ENCODE data around the gene CEP41.

Gene CEP41

DNA sequence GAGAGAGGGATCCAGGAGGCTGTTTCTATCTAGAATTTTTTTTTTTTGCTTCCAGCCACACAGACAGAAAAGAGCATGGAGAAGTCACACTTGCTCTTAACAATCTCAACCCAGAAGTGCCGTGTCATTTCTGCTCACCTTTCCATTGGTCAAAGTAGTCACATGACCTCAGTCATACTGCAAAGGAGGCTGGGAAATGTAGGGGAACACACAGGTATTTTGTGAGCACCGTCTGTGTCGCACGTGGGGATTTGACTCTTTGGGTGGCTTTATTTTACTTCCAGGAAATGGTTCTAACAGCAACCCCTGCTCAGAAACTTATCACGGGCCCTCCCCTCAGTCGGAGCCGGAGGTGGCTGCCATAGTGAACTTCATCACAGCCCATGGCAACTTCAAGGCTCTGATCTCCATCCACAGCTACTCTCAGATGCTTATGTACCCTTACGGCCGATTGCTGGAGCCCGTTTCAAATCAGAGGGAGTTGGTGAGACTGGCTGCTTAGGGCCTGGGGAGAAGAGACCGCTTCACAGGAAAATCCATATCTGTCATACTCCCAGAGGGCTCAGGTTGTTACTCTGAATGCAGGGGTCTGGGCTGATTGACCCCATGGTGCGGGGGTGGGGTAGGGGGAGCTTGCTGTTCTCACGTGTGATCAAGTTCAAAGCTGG lies 73.6 kb downstream of the CEP41 start:
- DNase-seq, result no peak

DNA sequence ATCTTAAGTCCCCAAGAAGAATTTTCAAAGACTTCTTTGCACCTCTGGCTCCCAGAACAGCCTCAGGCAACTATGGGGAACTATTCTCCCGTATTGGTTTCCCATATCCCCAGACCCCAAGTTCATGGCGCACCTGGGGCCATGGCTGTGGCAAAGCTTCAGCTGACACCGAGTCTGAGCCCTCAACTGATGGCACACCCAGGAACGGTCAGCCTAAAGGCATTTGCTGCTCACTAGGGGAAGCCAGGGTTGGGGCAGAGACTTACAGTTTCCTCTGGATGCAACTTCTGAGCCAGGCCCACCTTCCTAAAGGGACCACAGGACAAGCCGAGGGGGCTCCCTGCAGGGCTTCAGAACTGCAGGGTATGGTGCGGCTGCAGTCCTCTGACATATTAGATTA lies 74.3 kb downstream of the CEP41 start:
- no peak for DNase-seq

DNA sequence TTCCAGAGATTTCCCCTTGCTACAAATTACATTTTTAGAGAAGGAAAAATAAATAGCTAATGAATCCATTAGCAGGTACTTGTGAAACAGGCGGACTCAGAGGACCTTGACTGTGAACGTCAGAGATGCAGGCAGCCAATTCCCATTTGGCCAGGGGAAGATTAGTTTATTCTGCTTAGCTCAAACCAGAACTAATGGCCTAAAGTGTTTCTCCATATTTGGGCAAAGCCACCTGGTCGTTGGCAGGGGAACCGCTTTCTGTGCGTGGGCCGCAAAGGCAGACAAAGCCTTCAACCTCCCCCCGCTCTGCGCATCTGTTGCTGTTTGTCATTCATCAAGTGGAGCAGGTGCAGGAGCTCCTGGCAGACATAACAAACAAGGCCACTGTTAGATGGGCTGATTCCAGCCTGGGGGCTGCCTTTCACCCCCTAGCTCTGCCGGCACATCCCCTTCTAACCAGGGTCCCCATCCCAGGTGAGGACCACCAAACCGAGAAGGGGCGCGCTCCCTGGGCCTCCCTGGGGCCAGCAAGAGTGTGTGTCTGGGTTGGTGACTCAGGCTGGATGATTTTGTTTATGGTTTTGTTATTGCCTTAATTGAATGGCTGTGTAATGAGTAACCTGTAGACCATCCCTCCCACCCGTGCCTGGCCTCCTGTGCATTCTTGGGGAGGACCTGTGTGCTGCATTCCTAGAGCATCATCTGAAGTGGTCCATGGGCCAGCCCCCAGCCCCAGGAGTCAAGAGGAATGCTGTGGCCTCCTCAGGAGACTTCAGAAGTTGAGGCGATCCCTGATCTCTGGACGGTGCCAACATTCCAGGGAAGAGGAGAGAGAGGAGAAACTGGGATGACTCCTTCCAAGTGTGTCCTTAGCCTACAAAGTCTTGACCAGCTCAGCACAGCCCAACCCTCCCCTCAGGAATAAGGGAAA lies 75.0 kb downstream of the CEP41 start:
- peak; percentile 96 for DNase-seq

- no peak for DNase-seq
Measured at GRCh38 chr7:130365088-130365487, 75.7 kb downstream of the CEP41 start.

- DNase-seq, result no peak
Measured at GRCh38 chr7:130364451-130364850, 76.4 kb downstream of the CEP41 start.

- DNase-seq, result peak; percentile 96
Measured at GRCh38 chr7:130363026-130363847, 77.6 kb downstream of the CEP41 start.

- no peak for DNase-seq
Measured at GRCh38 chr7:130362251-130362816, 78.5 kb downstream of the CEP41 start.

DNA sequence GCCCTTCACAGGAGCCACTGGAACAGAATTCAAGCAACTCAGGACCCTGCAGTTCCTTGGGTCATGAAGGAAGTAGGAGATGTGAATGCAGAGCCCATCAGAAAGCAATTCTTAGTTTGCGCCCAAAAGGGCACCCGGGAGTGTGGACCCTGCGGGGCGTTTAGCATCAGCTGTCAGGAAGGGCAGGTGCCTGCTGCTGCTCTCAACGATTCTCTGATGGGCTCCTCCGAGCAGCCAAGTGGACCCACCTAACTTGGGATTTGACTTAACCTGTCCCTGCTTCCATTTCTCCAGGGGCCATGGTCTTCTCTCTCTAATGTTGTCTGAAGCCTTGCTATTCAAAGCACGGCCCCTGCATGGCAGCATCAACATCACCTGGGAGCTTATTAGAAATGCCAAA lies 79.1 kb downstream of the CEP41 start:
- peak; percentile 24 for DNase-seq

GRCh38 chr7:130360518-130360917 lies 80.3 kb downstream of the CEP41 start:
- DNase-seq, result no peak

DNA sequence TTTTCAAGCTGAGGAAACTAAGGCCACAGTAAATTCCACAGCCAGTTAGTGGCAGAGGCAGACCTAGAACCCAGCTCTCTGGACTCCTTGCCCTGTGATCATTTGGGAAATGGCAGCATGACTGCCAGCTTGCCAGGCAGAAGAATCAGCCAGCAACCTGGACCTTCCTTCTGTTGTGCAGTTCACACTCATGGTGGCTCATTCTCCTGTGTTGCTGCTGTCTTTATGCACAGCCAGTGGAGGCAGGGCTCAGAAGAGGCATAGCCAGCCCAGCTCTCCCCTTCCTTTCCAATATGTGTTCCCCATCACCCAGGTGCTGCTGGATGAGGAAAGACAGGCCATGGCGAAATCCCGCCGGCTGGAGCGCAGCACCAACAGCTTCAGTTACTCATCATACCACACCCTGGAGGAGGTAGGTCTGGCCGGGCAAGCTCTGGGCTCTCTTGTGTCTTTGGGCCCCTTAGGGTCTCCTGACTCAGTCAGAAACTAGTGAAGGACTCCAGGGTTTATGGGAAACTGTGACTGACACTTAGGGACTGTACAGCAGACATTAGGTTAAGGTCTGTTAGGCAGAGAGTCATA lies 81.4 kb downstream of the CEP41 start:
- peak; percentile 40 for DNase-seq

DNA sequence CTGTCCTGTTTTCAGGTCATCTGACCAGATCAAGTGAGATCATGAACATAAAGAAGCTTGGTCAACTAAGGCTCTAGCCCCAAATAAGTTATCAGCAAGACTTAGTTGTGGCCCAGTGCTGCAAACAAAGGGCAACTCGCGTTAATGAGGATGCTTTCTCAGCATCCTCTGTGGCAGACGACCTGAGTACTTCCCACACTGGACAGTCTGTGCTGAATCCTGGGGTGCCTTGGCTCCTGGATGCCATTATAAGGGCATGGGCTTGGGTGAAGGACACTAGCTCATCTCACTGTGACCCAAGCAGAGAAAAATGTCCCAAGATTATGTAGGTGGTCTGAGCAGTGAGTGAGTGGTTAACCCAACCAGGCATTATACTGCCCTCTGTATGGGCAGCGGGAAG lies 82.3 kb downstream of the CEP41 start:
- DNase-seq, result peak; percentile 20

DNA sequence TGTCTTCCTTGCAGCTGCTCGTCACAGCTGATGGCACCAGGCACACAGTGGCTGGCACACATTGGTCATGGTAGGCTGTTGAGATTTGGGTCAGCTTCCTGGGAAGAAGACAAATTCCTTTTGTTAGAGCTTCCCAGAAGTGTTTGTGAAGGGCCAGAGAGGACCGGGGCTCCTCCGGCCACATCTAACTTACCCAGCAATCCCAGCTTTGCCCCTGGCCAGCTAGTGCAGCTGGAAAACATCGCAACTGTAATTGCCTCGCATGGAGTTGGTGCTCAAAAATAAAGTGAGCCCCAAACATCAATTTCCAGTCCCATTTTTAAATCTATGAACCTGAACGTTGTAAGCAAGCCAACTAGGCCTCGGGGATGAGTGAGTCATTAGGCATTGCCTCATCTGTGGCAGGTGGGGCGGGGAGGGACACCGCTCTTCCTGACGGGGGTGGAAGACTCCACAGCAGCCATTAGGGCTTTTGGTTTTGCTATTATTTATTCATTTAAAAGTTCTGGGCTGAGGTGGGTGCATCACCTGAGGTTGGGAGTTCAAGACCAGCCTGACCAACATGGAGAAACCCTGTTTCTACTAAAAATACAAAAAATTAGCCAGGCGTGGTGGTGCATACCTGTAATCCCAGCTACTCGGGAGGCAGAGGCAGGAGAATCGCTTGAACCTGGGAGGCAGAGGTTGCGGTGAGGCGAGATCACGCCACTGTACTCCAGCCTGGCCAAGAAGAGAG lies 83.8 kb downstream of the CEP41 start:
- DNase-seq, result peak; percentile 84

DNA sequence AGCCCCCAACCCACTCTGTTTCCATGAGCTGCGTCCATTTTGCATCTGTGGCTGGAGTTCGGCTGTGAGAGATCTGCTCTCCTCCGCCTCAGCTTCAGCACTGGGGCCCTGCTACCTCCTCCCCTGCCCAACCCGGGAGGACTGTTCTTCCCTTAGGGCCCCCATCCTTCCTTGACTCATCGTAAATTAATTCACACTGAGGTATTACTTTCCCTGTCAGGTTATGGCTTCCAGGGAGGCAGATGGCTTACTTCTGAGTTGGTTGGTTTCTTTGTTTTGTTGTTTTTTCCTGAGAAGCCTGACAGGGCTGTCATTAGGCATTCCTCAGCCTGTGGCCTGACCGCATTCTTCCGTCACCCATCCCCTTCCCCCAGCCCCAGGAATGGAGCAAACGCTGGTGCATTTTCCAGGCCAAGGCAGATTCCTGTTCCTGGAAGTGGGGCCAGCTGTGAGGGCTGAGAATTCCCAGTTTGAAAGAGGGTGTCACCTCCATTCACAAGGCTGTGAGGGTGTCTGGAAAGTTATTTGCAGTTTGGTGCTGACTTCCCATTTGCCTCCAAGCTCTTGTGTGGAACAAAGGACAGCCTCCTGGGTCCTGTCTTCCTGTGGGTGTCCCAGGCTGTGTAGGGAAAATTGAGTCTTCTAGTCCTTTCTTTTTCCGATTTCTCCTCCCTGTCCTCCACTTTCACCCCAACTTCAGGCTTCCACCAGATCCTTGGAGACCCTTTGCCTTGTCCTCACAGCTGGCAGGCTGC lies 84.5 kb downstream of the CEP41 start:
- peak; percentile 99 for DNase-seq

GRCh38 chr7:130353196-130353595 lies 87.6 kb downstream of the CEP41 start:
- DNase-seq, result no peak

DNA sequence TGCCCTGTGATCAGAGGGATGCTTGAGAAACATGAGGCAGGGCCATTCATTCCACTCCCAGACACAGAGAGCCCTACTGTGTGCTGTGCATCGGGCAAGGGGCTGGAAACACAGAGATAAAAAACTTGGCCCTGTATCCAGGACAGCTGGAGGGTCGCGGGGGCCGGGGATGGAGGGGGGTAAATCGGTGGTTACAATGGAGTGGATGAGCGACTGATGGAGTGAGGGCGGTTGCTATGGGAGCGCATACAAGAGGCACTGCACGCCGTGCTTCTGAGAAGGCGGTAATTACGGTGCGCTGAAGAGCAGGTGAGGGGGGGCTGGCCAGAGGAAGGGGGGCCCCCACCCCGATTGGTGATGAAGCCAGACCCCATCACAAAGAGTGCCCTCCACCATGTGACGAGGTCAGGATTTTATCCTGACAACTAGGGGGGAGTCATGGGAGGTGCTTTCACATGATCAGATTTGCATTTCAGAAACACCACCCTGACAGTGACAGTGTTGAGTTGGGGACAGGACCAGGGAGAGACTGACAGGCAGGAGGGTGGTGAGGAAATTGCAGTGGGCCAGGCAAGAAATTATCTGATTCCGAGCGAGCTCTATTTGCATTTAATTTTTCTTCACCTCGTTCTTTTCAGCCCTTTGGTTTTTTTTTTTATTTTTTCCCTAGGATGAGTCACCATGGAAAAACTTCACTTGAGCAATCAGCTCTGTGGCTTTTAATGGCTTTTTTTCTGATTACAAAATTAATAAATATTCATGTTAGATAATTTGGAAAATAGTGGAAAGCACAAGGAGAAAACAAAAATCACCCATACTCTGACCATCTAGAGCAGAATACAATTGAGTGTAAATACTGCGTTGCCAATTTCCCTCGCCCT lies 88.4 kb downstream of the CEP41 start:
- no peak for DNase-seq

- no peak for DNase-seq
Measured at GRCh38 chr7:130351791-130352090, 89.1 kb downstream of the CEP41 start.

DNA sequence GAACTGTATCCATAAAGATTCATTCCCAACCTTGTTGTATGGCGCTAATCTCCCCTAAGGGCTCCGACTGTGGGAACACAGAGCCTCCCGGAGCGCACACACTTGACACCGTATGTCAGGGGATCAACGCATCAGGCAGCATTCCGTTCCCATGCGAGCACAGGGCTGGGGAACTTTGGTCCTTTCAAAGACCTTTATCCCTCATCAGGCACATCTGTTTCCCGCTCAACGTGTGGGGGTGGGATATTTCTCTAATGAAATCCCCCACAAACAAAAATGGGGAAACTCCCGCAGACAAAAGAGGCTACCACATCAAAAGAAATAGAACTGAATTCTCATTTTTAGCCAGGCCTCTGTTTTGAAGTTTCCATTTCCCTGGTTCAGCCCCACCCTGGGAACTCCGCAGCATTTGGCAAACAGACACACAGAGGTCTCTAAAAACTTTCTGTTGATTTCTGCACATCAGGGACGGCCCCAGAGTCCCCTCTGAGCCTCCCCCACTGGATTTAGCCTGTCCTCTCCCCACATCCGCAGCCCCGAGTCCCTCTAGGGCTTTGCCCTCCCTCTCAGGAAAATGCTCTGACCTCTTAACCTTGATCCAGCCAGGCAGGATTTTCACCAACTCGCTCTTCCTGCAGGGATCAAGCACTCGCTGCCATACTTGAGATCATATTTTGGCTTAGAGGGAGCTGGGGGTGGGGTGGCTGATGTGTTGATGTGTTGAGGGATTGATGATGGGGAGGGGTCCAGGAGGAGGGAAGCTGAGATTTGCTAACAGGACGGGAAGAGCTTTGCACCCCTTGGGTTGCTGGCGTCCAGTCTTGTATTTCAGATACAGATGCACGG lies 89.6 kb downstream of the CEP41 start:
- DNase-seq, result peak; percentile 77

DNA sequence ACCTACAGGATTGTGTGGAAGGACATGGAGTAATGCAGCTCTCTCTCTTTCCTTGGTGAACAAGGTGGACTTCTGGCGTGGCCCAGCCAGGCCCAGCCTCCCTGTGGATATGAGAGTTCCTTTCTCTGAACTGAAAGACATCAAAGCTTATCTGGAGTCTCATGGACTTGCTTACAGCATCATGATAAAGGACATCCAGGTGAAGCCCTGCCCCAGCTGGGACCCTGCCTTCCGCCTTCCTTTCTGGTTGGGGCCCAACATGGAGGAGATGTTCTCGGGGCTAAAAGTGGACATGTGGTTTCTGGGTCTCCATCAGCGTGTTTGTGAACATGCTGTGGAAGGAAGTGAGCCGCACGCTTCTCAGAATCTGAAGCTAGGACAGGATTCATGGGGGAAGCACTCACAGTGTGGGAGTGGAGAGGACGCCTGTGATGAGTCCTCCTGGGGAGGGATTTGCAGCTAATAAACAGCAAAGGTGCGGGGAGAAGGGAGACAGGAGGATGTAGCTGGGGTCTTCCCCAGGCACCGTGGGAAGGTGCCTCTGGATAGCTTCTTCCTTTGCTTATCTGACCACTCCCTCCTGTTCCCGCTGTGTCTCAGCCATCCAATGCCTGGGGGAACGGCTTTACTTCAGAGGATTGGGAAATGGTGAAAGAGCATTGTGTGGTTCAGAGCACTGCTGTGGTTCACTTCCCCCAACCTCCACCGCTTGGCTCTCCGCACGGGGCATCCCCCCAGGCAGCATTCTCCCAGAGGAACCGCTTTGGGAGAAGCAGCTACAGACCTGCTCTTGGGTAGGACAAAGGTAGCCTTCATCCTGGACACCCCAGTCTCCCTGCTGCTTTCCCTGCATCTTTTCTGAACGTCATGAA lies 90.7 kb downstream of the CEP41 start:
- peak; percentile 95 for DNase-seq

Measured in islet precursor cell (in vitro differentiated cells).